ENCODE results near the gene GPX6.
"Not testable (repeated sequence)": the region's sequence is repeated elsewhere in the genome, so short reads cannot be mapped to it uniquely, and the experiment has no call there.

Gene GPX6

GRCh38 chr6:28523241-28523622 lies 7.6 kb upstream of the GPX6 start:
- no peak for DNase-seq (ENCODE audit: low read depth)

DNA sequence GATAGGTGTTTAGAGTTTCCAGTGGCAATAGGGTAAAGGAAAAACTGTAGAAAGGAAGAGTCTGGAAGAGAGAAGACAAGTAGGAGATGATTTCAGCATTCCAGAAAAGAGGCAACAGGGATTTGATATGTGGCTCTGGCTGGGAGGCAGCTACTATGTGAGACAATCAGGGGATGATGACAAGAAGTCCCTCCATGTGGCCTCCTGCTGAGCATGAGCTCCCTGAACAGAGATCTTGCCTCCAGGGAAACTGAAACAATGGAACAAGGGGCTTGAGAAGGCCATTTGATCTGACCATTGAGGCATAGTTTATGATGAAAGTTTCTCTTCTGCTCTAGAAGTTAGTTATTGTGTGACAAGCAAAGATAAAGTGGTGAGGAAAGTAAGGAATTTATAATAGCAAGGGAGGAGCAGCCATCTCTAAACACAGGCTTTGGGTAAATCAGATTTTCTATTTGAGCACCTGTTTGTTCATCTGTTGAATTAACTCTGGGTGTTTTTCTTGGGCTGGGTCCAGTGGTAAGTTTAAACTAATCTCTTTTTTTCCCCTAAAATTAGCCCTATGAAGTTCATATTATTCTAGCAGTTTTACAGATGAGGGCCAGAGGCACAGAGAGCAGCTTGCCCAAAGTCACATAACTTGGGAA lies 7.1 kb upstream of the GPX6 start:
- DNase-seq (ENCODE audit: low read depth) = no peak

DNA sequence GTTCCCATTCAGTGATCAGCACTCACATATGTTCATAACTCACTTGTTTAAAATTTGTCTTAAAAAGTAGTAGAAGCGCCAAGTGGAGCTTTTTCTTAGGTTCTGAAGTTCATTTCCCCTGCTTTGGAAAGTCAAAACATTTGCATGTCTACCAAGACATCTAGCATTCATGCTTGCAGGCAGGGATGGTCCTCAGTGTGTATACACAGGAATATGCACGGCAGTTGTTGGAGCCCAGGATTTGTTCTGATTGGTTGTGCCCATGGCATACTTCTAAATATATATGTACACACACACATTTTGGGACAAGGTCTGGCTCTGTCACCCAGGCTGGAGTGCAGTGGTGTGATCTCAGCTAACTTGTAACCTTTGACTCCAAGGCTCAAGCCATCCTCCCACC lies 2.4 kb upstream of the GPX6 start:
- no peak for DNase-seq (ENCODE audit: low read depth)

DNA sequence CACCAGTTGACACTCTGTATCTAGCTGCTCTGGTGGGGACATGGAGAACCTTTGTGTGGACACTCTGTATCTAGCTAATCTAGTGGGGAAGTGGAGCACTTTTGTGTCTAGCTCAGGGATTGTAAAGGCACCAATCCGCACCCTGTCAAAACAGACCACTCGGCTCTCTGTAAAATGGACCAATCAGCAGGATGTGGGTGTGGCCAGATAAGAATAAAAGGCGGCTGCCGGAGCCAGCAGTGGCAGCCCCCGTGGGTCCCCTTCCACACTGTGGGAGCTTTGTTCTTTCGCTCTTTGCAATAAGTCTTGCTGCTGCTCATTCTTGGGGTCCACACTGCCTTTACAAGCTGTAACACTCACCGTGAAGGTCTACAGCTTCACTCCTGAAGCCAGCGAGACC lies 3.2 kb downstream of the GPX6 start:
- not testable (repeated sequence) for DNase-seq (ENCODE audit: low read depth)

DNA sequence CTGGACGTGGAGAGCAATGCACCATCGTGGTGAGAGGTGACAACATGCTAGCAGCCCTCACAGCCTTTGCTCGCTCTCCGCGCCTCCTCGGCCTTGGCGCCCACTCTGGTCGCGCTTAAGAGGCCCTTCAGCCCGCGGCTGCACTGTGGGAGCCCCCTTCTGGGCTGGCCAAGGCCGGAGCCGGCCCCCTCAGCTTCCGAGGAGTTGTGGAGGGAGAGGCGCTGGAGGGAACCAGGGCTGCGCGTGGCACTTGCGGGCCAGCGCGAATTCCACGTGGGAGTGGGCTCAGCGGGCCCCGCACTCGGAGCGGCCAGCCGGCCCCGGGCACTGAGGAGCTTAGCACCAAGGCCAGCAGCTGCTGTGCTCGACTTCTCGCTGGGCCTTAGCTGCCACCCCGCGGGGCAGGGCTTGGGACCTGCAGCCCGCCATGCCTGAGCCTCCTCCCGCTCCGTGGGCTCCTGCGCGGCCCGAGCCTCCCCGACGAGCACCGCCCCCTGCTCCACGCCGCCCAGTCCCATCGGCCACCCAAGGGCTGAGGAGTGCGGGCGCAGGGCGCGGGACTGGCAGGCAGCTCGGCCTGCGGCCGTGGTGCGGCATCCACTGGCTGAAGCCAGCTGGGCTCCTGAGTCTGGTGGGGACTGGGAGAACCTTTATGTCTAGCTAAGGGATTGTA lies 3.8 kb downstream of the GPX6 start:
- DNase-seq (ENCODE audit: low read depth) = no peak

GRCh38 chr6:28506807-28507475 lies 8.7 kb downstream of the GPX6 start:
- no peak for DNase-seq (ENCODE audit: low read depth)

GRCh38 chr6:28505733-28506132 lies 9.9 kb downstream of the GPX6 start:
- no peak for DNase-seq (ENCODE audit: low read depth)

DNA sequence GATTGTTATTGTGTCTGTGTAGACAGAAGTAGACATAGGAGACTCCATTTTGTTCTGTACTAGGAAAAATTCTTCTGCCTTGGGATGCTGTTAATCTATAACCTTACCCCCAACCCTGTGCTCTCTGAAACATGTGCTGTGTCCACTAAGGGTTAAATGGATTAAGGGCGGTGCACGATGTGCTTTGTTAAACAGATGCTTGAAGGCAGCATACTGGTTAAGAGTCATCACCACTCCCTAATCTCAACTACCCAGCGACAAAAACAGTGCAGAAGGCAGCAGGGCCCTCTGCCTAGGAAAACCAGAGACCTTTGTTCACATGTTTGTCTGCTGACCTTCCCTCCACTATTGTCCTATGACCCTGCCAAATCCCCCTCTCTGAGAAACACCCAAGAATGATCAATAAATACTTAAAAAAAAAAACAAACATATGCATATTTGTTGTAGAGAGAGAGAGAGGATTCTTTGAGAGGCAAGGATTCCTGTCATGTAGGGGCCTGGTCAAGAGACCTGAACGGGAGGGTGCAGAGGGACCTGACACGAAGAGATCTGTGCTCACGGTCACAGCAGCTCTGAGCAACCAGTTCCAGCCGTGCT lies 12.8 kb downstream of the GPX6 start:
- DNase-seq (ENCODE audit: low read depth) = not testable (repeated sequence)

DNA sequence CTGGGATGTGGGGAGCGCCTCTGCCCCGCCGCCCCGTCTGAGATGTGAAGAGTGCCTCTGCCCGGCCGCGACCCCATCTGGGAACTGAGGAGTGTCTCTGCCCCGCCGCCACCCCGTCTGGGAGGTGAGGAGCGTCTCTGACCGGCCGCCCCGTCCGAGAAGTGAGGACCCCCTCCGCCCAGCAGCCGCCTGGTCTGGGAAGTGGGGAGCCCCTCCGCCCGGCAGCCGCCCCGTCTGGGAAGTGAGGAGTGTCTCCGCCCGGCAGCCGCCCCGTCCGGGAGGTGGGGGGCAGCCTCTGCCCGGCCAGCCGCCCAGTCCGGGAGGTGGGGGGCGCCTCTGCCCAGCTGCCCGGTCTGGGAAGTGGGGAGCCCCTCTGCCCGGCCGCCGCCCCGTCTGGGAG lies 13.5 kb downstream of the GPX6 start:
- not testable (repeated sequence) for DNase-seq (ENCODE audit: low read depth)

GRCh38 chr6:28501259-28501658 lies 14.3 kb downstream of the GPX6 start:
- no peak for DNase-seq (ENCODE audit: low read depth)

DNA sequence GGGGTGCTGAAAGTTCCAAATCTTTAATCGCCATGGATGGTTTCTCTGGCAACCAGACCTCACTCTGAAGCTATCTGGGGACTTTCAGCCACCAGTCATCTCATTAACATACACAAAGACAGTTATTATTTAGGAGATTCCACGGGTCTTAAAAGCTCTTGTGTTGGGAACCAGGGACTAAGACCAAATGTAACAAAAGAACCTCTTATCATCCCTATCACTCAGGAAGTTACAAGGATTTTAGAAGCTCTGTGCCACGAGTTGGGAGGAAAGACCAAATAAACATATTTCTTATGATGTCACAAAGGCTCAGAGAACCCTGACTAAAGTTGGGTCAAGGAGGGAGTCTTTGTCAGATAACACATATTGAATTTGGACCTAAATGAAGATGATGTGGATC lies 17.7 kb downstream of the GPX6 start:
- no peak for DNase-seq (ENCODE audit: low read depth)

DNA sequence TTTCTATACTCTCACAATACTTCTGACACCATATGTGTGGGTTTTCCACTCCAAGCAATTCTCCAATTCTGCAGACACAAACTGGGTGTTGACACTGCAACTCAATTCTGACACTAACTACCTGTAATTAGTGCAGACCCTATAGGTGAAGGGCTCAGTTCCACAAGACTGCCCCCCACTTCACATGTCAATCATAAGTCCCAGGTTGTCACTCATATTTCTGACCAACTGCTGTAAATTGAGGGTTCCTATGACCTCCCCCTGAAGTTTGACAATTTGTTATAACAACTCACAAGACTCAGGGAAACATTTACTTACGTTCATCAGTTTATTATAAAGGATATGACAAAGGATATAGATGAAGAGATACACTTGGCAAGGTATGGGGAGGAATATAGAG lies 18.3 kb downstream of the GPX6 start:
- DNase-seq (ENCODE audit: low read depth) = no peak

- no peak for DNase-seq (ENCODE audit: low read depth)
Observed at GRCh38 chr6:28496099-28496779, 19.4 kb downstream of the GPX6 start.

DNA sequence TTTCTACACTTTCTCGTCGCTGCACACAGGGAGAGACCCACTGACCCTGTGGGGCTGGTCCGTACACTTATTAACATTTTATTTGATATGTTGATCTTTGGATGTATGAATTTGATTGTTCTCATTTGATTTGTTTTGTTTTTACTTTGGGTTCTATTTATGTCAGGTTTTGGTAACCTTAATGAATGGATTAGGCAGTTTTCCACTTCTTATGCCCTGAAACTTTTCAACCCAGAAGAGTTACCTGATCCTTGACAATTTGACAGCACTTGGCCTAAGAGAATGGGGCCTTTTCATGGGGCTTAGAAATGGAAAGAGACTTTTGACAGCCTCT lies 23.6 kb downstream of the GPX6 start:
- DNase-seq (ENCODE audit: low read depth) = no peak

DNA sequence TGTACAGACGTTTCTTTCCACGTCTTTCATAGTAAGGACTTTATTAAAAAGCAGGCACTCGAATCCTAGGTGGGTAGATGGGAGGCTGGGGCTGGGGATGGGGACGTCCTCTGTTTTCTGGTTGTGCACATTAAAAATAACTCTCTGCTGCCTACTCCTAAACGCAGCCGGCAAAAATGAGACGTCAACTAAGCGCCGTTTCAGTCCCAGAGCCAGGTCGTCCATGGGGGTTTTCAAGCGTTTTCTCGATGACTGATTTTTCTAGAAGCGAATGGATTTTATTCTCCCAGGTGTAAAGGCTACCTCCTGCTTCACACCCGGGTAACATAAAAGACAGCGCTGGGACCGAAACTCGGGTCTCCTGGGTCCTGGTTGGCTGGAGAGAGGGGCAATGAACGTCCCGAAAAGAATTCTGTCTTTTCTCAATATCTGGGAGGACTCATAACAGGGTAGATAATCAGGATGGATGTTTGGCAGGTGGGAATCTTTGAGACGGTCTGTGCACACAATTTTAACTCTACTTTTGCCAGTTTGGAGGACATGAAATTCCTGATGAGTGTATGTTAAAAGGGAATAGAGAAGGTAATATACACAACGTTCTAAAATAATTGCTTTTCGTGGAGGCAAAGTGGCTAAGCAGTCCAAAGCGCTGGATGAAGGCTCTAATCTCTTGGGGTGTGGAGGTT lies 25.2 kb downstream of the GPX6 start:
- DNase-seq (ENCODE audit: low read depth) = no peak

- DNase-seq (ENCODE audit: low read depth) = peak; percentile 22
Observed at GRCh38 chr6:28489366-28490204, 26.0 kb downstream of the GPX6 start.

- no peak for DNase-seq (ENCODE audit: low read depth)
Observed at GRCh38 chr6:28488916-28489365, 26.7 kb downstream of the GPX6 start.

DNA sequence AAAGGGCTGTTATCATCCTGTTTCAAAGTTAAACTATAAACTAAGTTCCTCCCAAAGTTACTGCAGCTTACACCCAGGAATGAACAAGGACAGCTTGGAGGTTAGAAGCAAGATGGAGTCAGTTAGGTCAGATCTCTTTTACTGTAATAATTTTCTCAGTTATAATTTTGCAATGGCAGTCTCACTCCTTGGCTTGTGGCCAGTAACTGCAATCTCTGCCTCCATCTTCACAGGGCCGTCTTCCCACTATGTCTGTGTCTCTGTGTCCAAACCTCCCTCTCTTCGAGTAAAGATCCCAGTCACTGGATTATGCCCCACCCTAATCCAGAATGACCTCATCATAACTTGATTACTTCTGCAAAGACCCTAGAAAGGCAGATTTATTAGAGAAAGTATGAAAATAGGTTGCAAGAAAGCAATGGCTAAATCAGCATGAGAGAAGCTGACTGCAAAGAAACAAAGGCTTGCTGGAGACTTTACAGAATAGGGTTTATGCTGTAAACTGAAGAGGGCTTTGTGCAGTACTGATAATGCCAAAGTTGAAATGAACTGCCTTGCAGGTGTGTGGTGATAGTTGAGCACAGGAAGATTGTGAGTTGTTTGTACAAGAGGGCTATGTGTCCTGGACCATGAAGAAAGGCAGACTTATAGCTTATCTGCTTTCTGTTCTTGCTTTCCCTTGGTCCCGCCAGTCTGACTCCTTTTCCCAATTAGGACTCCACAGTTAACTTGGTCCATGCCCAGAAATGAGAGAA lies 28.4 kb downstream of the GPX6 start:
- no peak for DNase-seq (ENCODE audit: low read depth)

DNA sequence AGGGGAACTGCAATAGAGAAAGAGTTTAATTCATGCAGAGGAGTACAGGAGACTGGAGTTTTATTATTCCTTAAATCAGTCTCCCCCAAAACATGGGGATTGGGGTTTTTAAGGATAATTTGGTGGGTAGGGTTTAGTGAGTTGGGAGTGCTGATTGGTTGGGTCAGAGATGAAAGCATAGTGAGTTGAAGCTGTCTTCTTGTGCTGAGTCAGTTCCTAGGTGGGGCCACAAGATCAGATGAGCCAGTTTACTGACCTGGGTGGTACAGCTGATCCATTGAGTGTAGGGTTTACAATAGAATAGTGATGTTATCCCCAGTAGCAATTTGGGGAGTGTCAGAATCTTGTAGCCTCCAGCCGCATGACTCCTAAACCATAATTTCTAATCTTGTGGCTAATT lies 29.1 kb downstream of the GPX6 start:
- no peak for DNase-seq (ENCODE audit: low read depth)

- DNase-seq (ENCODE audit: low read depth) = no peak
Observed at GRCh38 chr6:28485482-28485881, 30.1 kb downstream of the GPX6 start.
